Measurements from ENCODE around the gene LHFPL2.

The LHFPL2 gene

DNA sequence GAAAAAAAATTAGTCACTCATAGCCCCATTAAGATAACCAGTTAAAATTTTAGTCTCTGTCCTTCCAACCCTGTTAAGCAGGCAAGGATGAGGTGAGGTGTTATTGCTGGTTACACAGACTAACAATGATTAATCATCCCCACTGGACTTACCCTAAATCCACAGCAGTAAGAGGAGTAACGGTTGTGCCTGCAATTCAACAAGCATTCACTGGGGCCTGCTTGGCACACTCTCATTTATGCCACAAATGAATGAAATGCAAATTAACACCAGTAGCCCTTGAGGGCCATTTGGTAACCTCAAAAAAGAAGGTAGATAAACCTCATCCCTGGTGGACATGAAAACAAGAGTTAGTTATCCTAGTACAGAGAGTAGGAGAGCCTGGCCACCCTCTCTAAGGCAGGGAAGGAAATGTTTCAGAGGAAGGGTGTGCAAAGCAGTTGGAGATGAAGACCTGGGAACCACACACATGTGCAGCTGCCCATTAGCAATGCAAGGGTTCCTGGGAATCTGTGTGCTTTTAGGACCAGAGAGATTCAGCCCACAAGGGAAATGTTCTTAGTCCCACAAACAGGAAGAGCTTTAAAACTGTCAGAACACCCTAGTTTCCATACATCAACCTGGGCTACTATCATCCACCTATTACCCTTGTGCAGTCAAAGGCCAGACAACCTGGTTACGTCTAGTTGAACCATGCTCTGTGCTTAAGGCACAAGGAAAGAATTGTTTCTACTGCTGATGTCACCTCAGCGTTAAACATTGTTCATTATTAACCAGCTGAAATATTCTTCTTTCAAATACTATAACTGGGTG lies 7.7 kb downstream of the LHFPL2 start:
- Histone ChIP-seq H3K4me2 (ENCODE audit: low read length) (no peak overlapping the region), H4K20me1 (ENCODE audit: control insufficient read depth, insufficient read depth, low read depth, low read length) (no peaks in the 10 kb centered on the region), H3K79me2 (ENCODE audit: control insufficient read depth, low read length) (no peaks in the 10 kb centered on the region)

DNA sequence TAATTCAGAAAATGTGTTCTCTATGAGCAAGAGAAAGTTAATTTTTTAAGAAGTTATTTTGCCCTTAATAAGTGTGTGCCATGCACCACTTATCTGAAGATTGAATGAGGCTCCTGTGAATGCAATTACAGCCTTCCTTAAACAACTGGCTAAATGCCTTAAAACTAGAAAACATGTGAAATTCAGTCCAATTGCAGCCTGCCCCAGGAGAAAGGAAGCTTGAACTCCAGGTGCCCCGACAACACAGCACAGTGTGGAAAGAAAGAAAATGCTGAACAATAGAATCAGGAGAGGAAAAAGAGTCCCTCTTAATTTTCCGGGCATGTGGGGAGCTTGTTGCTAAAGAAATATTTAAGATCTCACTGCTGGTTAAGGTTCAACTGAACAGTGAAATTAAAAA lies 8.8 kb downstream of the LHFPL2 start:
- no peak overlapping the region for H3K4me3 ChIP-seq (ENCODE audit: low read length)
- H3K27ac ChIP-seq (ENCODE audit: low read depth, low read length), result no peak overlapping the region
- no peaks in the 10 kb centered on the region for H3K79me2 ChIP-seq (ENCODE audit: control insufficient read depth, low read length)

More for the DNA sequence above, 7.7 kb downstream of the LHFPL2 start:
- H3K4me1 ChIP-seq (ENCODE audit: control insufficient read depth, low read length), result peaks cover 6% of the 10 kb centered on the region; the same call in 1 of the 2 replicates
- TF ChIP-seq, protein P1, sequence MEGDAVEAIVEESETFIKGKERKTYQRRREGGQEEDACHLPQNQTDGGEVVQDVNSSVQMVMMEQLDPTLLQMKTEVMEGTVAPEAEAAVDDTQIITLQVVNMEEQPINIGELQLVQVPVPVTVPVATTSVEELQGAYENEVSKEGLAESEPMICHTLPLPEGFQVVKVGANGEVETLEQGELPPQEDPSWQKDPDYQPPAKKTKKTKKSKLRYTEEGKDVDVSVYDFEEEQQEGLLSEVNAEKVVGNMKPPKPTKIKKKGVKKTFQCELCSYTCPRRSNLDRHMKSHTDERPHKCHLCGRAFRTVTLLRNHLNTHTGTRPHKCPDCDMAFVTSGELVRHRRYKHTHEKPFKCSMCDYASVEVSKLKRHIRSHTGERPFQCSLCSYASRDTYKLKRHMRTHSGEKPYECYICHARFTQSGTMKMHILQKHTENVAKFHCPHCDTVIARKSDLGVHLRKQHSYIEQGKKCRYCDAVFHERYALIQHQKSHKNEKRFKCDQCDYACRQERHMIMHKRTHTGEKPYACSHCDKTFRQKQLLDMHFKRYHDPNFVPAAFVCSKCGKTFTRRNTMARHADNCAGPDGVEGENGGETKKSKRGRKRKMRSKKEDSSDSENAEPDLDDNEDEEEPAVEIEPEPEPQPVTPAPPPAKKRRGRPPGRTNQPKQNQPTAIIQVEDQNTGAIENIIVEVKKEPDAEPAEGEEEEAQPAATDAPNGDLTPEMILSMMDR (IDR thresholded peaks at IDR 0.05; ENCODE audit: low read depth, low read length, poor library complexity, severe bottlenecking), result no peak
- TF ChIP-seq EZH2phosphoT487 (IDR thresholded peaks at IDR 0.05; ENCODE audit: borderline replicate concordance, low read length), result no peak
- no peaks in the 10 kb centered on the region for H3K36me3 ChIP-seq (ENCODE audit: control insufficient read depth, low read length)
- no peaks in the 10 kb centered on the region for H3K27me3 ChIP-seq (ENCODE audit: control insufficient read depth, low read length)
- no peak overlapping the region for H3K27ac ChIP-seq (ENCODE audit: low read depth, low read length)
- no peak overlapping the region for H3K4me3 ChIP-seq (ENCODE audit: low read length)
- no peaks in the 10 kb centered on the region for H3K9me3 ChIP-seq (ENCODE audit: control insufficient read depth, insufficient read depth, low read length)
- no peaks in the 10 kb centered on the region for H3F3A ChIP-seq (ENCODE audit: control insufficient read depth, insufficient read depth)
- H3K9me2 ChIP-seq (replicated peaks; ENCODE audit: control insufficient read depth, low read length), result no peaks in the 10 kb centered on the region

DNA sequence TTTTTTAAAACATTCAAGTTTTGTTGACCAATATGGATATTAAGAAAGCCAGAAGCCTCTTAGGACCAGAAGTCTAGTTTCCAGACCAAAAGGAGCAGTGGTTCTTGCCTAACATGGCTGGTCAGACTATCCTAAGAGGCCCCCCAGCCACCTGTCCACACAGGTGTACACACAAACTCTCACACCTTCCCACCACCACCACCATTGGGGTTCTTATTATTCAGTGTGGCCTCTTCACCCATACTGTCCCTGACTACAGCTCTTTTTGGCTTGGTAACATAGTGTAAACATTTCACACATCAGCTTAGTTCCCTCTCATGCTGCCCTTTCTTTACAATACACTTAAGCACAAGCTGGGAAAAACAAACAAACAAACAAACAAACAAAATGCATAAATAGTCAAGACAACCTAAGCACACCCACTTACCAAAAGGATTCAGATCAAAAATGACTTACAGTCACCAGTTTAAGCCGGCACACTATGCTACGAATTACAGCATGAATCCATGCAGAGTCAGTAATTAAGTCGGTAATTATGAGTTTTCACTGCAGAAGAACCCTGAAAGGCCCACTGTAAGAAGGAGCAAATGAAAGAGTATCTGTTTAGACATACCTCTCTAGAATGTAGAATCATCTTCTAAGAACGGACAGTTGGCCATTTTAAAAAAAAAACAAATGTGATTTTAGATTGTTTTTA lies 9.5 kb downstream of the LHFPL2 start:
- Histone ChIP-seq H3K27ac (ENCODE audit: low read depth, low read length) (no peak overlapping the region), H3K4me3 (ENCODE audit: low read length) (no peak overlapping the region), H3K4me2 (ENCODE audit: low read length) (no peak overlapping the region), H3K79me2 (ENCODE audit: control insufficient read depth, low read length) (no peaks in the 10 kb centered on the region), H3K36me3 (ENCODE audit: control insufficient read depth, low read length) (no peaks in the 10 kb centered on the region), H4K20me1 (ENCODE audit: control insufficient read depth, insufficient read depth, low read depth, low read length) (no peaks in the 10 kb centered on the region), H3K27me3 (ENCODE audit: control insufficient read depth, low read length) (no peaks in the 10 kb centered on the region), H3F3A (ENCODE audit: control insufficient read depth, insufficient read depth) (no peaks in the 10 kb centered on the region), H3K9me2 (replicated peaks; ENCODE audit: control insufficient read depth, low read length) (no peaks in the 10 kb centered on the region), H3K4me1 (ENCODE audit: control insufficient read depth, low read length) (peaks cover 6% of the 10 kb centered on the region; the same call in 1 of the 2 replicates), H3K9me3 (ENCODE audit: control insufficient read depth, insufficient read depth, low read length) (no peaks in the 10 kb centered on the region)
- no peak for TF ChIP-seq EZH2phosphoT487 (IDR thresholded peaks at IDR 0.05; ENCODE audit: borderline replicate concordance, low read length)
- TF ChIP-seq, protein P1 (IDR thresholded peaks at IDR 0.05; ENCODE audit: low read depth, low read length, poor library complexity, severe bottlenecking), result no peak

More for the DNA sequence above, 8.8 kb downstream of the LHFPL2 start:
- no peaks in the 10 kb centered on the region for H3K36me3 ChIP-seq (ENCODE audit: control insufficient read depth, low read length)
- H3K9me3 ChIP-seq (ENCODE audit: control insufficient read depth, insufficient read depth, low read length), result no peaks in the 10 kb centered on the region
- peaks cover 6% of the 10 kb centered on the region; the same call in 1 of the 2 replicates for H3K4me1 ChIP-seq (ENCODE audit: control insufficient read depth, low read length)
- H3K9me2 ChIP-seq (replicated peaks; ENCODE audit: control insufficient read depth, low read length), result no peaks in the 10 kb centered on the region
- no peak overlapping the region for H3K4me2 ChIP-seq (ENCODE audit: low read length)
- no peaks in the 10 kb centered on the region for H3F3A ChIP-seq (ENCODE audit: control insufficient read depth, insufficient read depth)
- H4K20me1 ChIP-seq (ENCODE audit: control insufficient read depth, insufficient read depth, low read depth, low read length), result no peaks in the 10 kb centered on the region
- no peak for TF ChIP-seq EZH2phosphoT487 (IDR thresholded peaks at IDR 0.05; ENCODE audit: borderline replicate concordance, low read length)
- TF ChIP-seq, protein P1 (IDR thresholded peaks at IDR 0.05; ENCODE audit: low read depth, low read length, poor library complexity, severe bottlenecking), result no peak
- H3K27me3 ChIP-seq (ENCODE audit: control insufficient read depth, low read length), result no peaks in the 10 kb centered on the region
